CD4-positive, alpha-beta T cell treated with Interleukin-6 at 100 ng/mL for 8 hours (primary cell): ENCODE data around the gene SERGEF.

Experiments
- DNase-seq: peaks from one replicate; pipeline ENCODE4 v3.0.0-alpha.2; 2020; ENCODE audit warnings: mixed read lengths, low spot score

Gene SERGEF

GRCh38 chr11:17748761-17749721 is 263.8 kb downstream of the SERGEF start:
- no peak for DNase-seq

GRCh38 chr11:17748044-17748443 is 264.8 kb downstream of the SERGEF start:
- DNase-seq: no peak

GRCh38 chr11:17747131-17747955 is 265.5 kb downstream of the SERGEF start:
- no peak for DNase-seq

DNA sequence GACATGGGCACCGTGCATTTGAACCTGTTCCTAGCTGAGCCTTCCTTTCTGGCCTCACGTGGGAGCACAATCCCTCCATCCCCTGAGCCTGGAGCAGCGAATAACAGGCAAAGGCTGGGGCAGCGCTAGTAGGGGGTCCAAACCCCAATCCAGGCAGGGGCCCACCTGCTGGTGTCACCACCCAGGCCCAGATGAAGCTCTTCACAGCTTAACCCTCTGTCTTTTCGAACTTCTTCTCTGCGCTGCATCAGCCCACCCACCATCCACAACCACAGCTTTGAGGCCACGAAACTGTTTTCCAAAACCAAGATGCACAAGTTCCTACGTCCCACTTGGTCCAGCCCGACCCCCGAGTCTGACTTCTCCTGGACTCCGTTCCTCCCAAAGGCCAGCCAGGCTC is 266.8 kb downstream of the SERGEF start:
- no peak for DNase-seq

GRCh38 chr11:17745023-17745772 is 267.6 kb downstream of the SERGEF start:
- no peak for DNase-seq

DNA sequence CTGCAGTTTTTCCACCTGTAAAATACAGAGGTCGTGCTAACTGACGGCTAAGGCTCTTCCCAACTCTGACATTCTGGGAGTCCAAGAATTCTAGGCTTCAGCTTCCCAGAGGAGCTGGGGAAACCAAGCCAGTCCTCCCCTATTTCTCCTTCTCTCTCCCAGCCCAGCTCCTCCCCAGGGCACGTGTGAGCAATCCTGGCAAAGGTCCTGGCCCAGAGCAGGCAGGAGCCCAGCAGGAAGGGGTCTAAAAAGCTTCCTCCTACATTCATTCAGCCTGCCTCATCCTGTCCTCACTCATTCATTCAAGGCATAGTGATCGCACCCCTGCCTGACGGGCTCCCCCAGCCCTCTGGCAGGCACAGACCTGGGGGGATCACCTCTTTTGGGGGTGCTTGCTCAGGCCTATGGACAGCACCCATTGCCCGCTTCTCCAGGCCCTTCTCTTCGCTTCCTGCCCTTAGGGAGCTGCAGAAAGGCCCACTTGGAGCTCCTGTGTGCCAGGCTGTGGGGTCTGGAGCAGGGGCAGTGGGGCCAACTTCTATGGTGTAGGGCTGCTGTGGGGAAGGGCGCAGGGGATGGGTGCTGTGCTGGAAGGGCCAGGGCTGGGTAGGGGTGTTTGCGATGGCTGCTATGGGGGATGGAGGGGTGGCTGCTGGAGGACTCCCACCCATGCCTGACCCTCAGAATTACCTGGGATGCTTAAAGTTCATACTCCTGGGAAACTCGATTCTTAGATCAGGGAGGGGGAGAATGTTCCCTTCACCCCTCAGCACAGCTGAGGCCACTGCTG is 268.5 kb downstream of the SERGEF start:
- no peak for DNase-seq

GRCh38 chr11:17743808-17744119 is 269.1 kb downstream of the SERGEF start:
- DNase-seq: no peak

DNA sequence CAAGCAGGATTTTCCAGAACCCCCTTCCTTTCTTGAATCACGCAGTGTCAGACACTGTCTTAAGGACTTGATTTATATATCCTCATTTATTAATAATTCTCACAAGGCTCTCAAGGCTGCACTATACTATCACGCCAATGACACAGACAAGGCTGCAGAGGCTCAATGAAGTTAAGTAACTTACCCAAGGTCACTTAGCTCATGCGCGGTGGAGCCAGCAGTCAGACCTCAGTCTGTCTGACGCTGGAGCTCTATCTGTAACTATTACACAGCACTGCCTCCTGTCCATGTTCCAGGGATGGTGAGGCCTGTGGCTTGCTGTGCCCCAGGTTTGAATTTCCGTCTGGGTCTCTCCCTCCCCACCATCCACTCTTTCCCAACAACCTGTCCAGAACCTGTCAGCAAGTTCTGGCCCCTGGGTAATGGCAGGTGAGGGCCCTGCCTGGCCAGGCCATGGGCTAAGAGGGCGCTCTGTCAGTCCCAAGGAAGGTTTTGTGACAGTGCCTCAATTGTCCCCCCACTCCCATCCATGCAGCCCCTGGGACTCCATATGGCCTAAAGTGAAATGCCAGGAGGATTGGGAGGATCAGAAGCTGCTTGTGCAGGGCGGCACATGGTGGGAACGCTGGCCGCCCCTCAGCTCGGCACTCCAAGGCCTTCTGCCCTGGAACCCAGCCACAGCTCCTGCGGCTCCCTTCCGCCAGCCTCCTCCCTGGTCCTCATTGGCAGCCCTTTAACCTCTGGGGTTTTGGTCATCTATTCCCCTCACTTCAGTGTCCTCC is 269.6 kb downstream of the SERGEF start:
- DNase-seq: no peak

- DNase-seq: no peak
Observed at GRCh38 chr11:17742019-17742418, 270.8 kb downstream of the SERGEF start.

DNA sequence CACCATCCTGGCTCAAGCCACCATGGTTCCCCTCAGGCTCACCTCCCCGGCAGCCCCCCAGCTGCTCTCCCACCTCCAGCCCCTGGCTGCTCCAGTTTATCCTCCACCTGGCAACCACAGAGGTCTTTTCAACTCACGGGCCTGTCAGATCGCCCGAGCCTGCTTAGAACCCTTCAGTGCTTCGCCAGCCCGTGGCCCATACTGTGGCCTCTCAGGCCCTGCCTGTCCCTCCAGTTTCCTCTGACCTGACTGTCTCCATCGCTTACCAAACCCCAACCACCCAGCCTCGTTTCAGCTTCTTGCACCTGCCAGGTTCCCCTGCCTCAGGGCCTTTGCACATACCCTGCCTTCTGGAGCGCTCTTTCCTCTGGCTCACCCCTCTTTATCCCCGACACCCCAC is 271.4 kb downstream of the SERGEF start:
- DNase-seq: no peak

DNA sequence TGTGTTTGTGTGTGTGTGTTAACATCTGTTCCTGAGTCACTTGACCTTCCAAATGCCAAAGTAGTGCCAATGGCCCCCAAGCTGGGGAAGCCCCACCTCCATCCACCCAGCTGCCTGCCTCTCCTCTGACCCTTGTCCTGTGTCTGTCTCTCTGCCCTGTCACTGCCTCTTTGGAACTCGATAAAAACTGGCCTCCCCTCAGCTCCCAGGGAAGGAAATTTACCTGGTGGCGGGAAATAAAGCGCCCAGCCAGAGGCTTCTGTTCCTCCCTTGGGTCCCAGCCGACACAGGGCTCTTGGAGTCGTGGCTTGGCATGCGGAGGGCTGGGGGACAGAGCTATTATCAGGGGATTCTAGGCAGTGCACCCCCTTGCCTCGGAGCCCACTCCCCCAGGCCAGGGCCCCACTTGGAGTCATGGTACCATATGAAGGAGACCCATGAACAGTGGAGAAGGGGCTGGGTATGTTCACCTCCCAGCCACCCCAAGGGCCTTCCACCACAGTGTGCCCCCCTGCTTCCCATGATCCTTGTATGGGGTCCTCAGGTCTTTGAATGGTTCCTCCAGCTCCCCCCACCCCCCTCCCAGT is 272.1 kb downstream of the SERGEF start:
- DNase-seq: no peak

DNA sequence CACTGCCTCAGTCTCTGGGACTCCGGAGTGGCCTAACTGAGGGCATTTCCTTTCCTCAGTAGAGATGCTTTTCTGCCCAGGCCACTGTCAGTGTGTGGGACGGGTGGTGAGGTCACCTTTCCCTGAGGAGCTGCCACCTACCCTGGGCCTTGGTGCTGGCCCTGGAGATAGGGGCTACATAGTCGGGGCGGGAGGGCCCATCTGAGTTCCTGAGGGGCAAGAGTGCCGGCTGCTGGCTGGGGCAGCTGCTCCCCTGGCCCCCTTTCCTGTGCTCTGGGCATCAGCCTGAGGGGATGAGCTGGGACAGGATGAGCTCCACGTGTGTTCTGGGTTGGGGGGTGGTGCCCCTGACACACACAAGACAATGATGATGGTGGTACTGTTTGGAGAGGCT is 272.9 kb downstream of the SERGEF start:
- no peak for DNase-seq

GRCh38 chr11:17738151-17738973 is 274.5 kb downstream of the SERGEF start:
- no peak for DNase-seq
